ENCODE data around the gene GBA2.

GRCh38 chr9:35771075-35771433 is 22.0 kb upstream of the GBA2 start:
- no peak for TF ChIP-seq POLR2A (IDR thresholded peaks at IDR 0.05)
- TF ChIP-seq CTCF (IDR thresholded peaks at IDR 0.05): no peak
- peak; percentile 90 for TF ChIP-seq POLR2AphosphoS5 (IDR thresholded peaks at IDR 0.05)

Measured in prostate gland (tissue), 2 donors.